OCI-M2 (cell line): Measurements from ENCODE around the gene FARP1.

Experiments
- DNase-seq: peaks from one replicate; lab custom pipeline; 2025; ENCODE audit not compliant: unreplicated experiment; lab: John Stamatoyannopoulos, UW

The FARP1 gene

DNA sequence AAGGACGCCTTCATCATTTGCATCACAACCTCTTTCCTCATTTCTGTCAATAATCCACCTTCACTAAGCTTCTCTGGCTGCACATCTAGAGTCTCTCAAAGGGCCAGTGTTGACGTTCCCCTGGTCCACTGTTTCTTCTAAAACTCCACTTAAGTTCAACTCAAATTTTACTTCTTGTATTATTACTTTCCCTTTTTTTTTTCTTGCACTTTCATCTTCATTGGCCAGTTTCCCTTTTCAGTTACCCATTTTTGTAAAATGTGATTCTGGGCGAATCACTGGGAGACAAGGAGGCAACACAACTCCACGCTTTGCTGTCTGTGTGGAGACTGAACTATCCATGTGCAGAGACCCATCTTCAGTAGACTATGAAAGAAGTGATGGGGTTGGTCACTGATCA, 162.8 kb downstream of the FARP1 start:
- DNase-seq = no peak

DNA sequence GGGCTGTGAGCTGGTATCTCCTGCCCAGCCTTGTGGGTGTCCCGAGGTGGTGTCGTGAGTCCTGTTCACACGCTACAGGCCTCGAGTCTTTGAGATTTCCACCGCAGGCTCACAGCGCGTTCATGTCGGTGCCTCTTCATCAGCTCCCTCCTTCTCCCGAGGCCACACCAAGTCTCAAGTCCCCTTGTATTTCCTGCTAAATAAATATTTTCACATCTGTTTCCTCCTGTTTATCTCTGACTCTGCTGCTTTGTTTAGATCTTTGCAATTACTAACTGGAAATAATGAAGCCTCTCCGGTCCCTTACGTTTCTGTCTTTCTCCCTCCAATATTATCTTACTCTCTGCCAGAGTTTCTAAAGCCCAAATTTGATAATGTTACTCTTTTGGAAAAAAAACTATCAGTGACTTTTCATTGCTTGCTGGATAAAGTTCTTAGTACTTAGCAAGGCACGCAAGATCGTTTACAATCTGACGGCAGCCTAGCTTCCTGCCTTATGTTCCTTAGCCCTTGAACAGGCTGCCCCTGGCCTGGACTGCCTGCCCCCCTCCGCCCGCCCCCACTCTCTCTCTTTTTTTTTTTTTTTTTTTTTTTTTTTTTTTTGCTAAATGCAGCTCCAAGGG, 164.7 kb downstream of the FARP1 start:
- DNase-seq = no peak

DNA sequence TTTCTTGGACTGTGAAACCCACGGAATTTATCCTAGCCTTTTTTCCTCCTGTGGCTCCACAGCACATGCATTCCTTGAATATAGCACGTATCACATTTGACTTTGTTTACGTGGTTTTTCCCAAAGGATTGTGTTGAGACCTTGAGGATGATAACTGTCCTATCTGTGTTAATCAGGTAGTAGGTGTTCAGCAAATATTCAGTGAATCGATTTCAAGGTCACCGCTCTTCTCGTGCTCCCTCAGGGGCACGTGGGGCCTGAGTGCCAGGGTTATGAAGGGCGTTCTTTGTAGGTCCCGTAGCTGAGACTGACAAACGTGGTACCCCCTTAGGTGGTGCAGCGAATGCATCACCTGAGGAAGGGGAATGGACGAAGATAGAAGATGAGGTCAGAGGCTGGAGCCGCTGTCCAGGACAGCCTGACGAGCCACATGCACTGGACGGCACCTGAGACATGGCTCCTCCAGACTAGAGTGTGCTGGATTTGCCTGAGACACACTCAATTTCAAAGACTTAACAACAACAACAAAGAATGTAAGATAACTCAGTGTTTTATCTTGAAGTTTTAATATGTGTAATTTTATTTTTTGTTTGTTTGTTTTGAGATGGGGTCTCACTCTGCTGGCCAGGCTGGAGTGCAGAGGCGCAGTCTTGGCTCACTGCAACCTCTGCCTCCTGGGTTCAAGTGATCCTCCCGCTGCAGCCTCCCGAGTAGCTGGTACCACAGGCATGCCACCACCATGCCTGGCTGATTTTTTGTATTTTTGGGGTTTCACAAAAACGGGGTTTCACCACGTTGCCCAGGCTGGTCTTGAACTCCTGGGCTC, 165.4 kb downstream of the FARP1 start:
- no peak for DNase-seq

- no peak for DNase-seq
Observed at GRCh38 chr13:98309569-98310335, 166.9 kb downstream of the FARP1 start.

DNA sequence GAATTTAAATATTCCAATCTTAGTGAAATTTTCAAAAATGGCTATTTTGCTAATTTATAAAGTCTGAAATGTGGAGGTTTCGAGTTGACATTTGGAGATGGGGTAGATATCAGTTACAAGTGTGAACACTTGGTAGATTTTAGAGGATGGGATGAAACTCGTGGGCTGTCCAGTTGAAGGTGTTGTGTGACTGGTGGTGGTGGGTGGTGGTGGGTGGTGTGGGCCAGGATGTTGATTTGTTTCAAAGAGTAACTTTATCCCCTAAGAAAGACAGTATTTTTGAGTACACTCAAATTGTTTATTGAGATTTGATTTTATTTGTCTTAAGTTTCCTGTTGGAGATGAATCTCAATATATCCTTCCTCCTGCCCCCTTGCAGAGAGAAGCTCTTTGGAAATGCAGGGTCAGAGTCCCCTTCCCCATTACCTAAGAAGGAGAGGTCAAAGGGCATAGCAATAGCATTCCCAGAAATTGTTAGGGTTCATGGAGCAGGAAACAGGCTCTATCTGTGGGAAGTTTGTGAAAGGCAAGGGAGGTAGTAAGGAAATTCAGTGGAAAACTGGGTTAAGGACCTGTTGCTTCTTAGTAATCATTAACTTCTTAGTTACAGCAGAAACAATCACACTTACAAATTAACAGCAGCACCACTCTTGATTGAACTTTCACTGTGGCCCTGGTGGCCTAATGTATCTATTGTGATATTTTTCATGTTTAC, 167.7 kb downstream of the FARP1 start:
- no peak for DNase-seq

DNA sequence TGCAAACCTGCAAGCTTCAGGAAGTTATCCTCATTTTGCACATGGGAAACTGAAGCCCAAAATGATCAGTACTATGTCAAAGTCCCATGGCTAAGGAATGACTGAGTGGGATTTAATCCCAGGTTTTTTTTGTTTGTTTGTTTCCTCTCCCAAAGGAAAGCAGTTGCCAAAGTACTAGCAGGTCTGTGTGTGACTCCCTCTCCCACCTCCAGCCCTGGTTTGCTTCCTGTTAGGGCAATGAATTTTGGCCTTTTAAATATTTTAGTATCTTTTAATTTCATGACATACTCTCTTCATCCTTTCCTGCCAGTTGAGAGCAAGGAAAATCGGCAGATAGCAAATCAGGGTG, 168.3 kb downstream of the FARP1 start:
- no peak for DNase-seq

- DNase-seq = no peak
Observed at GRCh38 chr13:98312606-98313005, 169.7 kb downstream of the FARP1 start.

- no peak for DNase-seq
Observed at GRCh38 chr13:98313023-98313921, 170.4 kb downstream of the FARP1 start.

GRCh38 chr13:98313922-98314292, 171.0 kb downstream of the FARP1 start:
- DNase-seq = no peak

DNA sequence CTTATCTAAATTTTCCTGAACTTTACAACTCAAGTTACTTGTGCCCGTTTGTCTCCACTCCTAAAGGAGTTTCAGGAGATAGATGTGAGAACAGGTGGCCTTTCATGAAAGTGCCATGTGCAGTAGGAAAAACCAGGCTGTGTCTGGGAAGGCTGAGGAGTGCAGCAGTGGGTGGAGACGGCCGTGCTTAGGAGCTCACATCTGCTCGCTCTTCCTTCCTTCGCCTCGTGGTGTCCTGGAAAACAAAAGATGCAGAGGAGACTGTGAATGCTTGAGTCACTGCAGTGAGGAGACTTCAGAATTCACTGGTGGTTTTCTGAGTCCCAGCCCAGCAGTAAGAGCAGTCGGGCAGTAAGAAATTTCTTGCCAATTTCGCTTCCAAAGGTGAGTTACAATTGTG, 172.6 kb downstream of the FARP1 start:
- no peak for DNase-seq

DNA sequence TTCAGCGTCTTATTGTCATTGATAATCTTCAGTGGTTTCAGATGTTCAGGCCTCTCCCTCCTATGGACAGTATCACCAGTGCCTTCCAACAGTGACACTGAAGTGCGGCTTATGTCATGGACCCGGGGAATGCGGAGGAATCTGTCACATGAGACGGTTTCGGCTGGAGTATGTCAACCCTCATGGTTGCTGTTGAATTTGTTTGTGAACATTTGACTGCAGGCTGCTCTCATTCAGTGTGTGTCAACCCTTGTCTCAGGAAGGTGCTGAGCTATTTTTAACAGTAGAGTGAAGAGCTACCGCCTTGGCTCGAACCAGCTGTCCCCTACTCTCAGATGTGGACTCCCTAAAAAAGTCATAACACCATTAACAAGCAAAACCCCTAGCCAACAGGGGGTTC, 173.0 kb downstream of the FARP1 start:
- no peak for DNase-seq

GRCh38 chr13:98317573-98318171, 174.8 kb downstream of the FARP1 start:
- DNase-seq = no peak

- no peak for DNase-seq
Observed at GRCh38 chr13:98318263-98318878, 175.5 kb downstream of the FARP1 start.

- DNase-seq = no peak
Observed at GRCh38 chr13:98320561-98321105, 177.7 kb downstream of the FARP1 start.

- no peak for DNase-seq
Observed at GRCh38 chr13:98321395-98321794, 178.5 kb downstream of the FARP1 start.

DNA sequence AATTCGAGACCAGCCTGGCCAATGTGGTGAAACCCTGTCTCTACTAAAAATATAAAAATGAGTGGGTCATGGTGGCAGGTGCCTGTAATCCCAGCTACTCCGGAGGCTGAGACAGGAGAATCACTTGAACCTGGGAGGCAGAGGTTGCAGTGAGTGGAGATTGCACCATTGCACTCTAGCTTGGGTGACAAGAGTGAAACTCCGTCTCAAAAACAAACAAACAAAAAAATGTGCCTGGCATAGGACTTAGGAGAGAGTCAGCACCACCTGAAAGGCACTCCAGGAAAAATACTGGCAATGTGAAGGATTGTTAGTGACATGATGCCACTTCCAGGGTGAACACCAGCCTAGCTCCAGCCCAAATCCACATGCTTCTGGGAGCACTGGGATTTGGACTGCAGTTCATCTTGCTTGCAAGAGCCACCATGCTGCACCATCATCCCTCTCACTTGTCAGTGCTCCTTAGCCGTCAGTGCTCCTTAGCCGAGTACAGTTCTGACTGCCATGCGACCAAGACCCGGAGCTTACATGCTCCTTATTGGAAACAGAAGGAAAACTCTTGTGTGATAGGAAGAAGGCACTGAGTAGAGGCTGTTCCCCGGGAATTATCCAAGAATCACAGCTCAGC, 179.3 kb downstream of the FARP1 start:
- DNase-seq = no peak

GRCh38 chr13:98324105-98324504, 181.2 kb downstream of the FARP1 start:
- no peak for DNase-seq

GRCh38 chr13:98325724-98326123, 182.8 kb downstream of the FARP1 start:
- DNase-seq = no peak

- no peak for DNase-seq
Observed at GRCh38 chr13:98326291-98326690, 183.4 kb downstream of the FARP1 start.
